ENCODE results near the gene PKD2.

The PKD2 gene

GRCh38 chr4:87970121-87970520 lies 37.3 kb upstream of the PKD2 start:
- DNase-seq (ENCODE audit: low spot score): no peak
- in situ Hi-C loops (cut with MboI; ENCODE audit: low sequenced_read_pairs, unreplicated experiment): loop anchor here (10.0 kb wide), 1 partner anchor 115 kb away; no protein-coding TSS in a partner anchor
- TF ChIP-seq, protein P1, sequence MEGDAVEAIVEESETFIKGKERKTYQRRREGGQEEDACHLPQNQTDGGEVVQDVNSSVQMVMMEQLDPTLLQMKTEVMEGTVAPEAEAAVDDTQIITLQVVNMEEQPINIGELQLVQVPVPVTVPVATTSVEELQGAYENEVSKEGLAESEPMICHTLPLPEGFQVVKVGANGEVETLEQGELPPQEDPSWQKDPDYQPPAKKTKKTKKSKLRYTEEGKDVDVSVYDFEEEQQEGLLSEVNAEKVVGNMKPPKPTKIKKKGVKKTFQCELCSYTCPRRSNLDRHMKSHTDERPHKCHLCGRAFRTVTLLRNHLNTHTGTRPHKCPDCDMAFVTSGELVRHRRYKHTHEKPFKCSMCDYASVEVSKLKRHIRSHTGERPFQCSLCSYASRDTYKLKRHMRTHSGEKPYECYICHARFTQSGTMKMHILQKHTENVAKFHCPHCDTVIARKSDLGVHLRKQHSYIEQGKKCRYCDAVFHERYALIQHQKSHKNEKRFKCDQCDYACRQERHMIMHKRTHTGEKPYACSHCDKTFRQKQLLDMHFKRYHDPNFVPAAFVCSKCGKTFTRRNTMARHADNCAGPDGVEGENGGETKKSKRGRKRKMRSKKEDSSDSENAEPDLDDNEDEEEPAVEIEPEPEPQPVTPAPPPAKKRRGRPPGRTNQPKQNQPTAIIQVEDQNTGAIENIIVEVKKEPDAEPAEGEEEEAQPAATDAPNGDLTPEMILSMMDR (IDR thresholded peaks at IDR 0.05; ENCODE audit: borderline replicate concordance, control extremely low read depth, extremely low read depth, insufficient read depth, missing control alignments): no peak

- no peak for DNase-seq (ENCODE audit: low spot score)
- TF ChIP-seq, protein P1 (IDR thresholded peaks at IDR 0.05; ENCODE audit: borderline replicate concordance, control extremely low read depth, extremely low read depth, insufficient read depth, missing control alignments): no peak
- in situ Hi-C loops (cut with MboI; ENCODE audit: low sequenced_read_pairs, unreplicated experiment): loop anchor here (10.0 kb wide), 1 partner anchor 117 kb away; no protein-coding TSS in a partner anchor
These were observed 35.6 kb upstream of the PKD2 start for GRCh38 chr4:87971866-87972265.

DNA sequence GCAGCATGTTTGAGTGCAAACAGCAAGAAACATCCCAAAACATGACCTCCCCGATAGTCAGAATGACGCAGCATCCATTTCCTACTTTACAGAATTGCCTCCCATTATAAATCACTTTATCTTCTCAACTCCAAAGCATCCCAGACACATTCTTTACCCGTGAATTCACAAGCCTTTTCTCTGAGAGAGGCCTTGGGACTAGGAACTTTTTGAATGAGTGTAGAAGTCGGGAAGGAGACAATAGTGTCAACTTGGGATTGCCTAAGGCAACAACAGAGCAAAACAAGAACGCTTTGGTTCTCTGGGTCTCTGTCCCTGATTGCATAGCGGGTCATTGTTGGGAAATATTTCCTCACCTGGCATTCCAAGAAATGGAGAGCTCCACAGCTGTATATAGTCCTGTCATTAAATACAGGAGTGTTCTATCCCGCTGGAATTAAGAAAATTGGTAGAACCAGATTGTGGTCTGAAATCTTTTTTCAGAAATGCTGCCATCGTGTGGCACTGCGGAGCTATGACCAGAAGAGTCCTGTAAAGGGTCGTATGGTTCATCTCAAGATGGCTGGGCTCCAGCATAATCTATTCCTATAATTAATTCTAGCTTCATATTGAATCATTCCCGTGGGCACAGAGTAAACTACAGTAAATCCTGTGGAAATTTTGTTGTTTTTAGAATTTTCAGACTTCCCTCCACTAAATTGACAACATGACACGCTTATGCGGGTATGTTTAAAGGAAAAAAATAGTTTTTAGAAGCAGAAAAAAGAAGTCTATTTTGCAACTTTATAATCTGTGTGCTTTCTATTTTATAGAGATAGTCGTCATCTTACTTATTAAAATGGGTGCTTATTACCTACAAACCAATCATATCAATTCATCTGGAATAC lies 33.9 kb upstream of the PKD2 start:
- in situ Hi-C loops (cut with MboI; ENCODE audit: low sequenced_read_pairs, unreplicated experiment): loop anchor here (10.0 kb wide), 1 partner anchor 119 kb away; no protein-coding TSS in a partner anchor
- peak; percentile 43 for DNase-seq (ENCODE audit: low spot score)
- TF ChIP-seq, protein P1 (IDR thresholded peaks at IDR 0.05; ENCODE audit: borderline replicate concordance, control extremely low read depth, extremely low read depth, insufficient read depth, missing control alignments): peak; percentile 57

GRCh38 chr4:87974856-87975462 lies 32.5 kb upstream of the PKD2 start:
- in situ Hi-C loops (cut with MboI; ENCODE audit: low sequenced_read_pairs, unreplicated experiment): loop anchor here (10.0 kb wide), 1 partner anchor 120 kb away; no protein-coding TSS in a partner anchor
- no peak for DNase-seq (ENCODE audit: low spot score)
- TF ChIP-seq, protein P1 (IDR thresholded peaks at IDR 0.05; ENCODE audit: borderline replicate concordance, control extremely low read depth, extremely low read depth, insufficient read depth, missing control alignments): no peak

DNA sequence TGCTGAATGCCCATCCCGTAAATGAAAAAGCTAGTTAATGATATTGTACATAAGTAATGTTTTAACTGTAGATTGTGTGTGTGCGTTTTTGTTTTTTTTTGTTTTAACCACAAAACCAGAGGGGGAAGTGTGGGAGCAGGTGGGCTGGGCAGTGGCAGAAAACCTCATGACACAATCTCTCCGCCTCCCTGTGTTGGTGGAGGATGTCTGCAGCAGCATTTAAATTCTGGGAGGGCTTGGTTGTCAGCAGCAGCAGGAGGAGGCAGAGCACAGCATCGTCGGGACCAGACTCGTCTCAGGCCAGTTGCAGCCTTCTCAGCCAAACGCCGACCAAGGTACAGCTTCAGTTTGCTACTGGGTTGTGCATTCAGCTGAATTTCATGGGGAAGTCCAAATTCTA lies 32.0 kb upstream of the PKD2 start, which contains the start of gene SPP1:
Gene SPP1 (plus strand): TSS at position 249 of the 400 bp plus-strand sequence. CDS start 1,182 bp downstream, outside the sequence.
- TF ChIP-seq, protein P1 (IDR thresholded peaks at IDR 0.05; ENCODE audit: borderline replicate concordance, control extremely low read depth, extremely low read depth, insufficient read depth, missing control alignments): no peak
- DNase-seq (ENCODE audit: low spot score): peak; percentile 16
- in situ Hi-C loops (cut with MboI; ENCODE audit: low sequenced_read_pairs, unreplicated experiment): loop anchor here (10.0 kb wide), 1 partner anchor 121 kb away; no protein-coding TSS in a partner anchor

GRCh38 chr4:87977521-87978278 lies 29.7 kb upstream of the PKD2 start:
- in situ Hi-C loops (cut with MboI; ENCODE audit: low sequenced_read_pairs, unreplicated experiment): loop anchor here (10.0 kb wide), 1 partner anchor 123 kb away; no protein-coding TSS in a partner anchor
- TF ChIP-seq, protein P1 (IDR thresholded peaks at IDR 0.05; ENCODE audit: borderline replicate concordance, control extremely low read depth, extremely low read depth, insufficient read depth, missing control alignments): no peak

More at GRCh38 chr4:87977521-87978278, 29.7 kb upstream of the PKD2 start:
- no peak for DNase-seq (ENCODE audit: low spot score)
